PC-9 (cell line): Measurements from ENCODE around the gene TMEM132D. TPM values are rescaled to one million over a fixed set of nuclear protein-coding genes. Genes with fewer than 3 reads are reported as not detected.

Experiments
- BruUV-seq: library from RNA; stranded (reverse); fragments of 400-500 nt; replicated peaks from 2 replicates; lab custom pipeline; 2021; lab: Mats Ljungman, UMichigan
- CTCF ChIA-PET: fragments of 300-600 bp; sonication (Branson Sonifier 250); formaldehyde crosslinking; loops from one replicate; lab custom pipeline; 2022; ENCODE audit warnings: antibody characterized with exemption; lab: Charles Lee
- POLR2A ChIA-PET: fragments of 300-600 bp; sonication (Branson Sonifier 250); formaldehyde crosslinking; loops from one replicate; lab custom pipeline; 2022; ENCODE audit warnings: antibody characterized with exemption; ENCODE audit not compliant: unreplicated experiment; lab: Charles Lee
- DNase-seq, 2 experiments: peaks; one replicate each; pipeline versions ENCODE4 v3.0.0 to v3.0.0-alpha.2; 2015 to 2022; ENCODE audit warnings: mixed read lengths in 1 of 2
- H2AFZ ChIP-seq: fragments of 200-600 bp; sonication (generic); 2 replicates; pipeline ENCODE4 v1.8.1; 2017; ENCODE audit warnings: antibody characterized with exemption
- H3F3A ChIP-seq: fragments of 200-600 bp; sonication (generic); 2 replicates; pipeline ENCODE4 v1.8.1; 2017; ENCODE audit warnings: antibody characterized with exemption, mild to moderate bottlenecking, low read depth; ENCODE audit not compliant: insufficient read depth
- H3K27ac ChIP-seq: fragments of 200-600 bp; sonication (generic); 2 replicates; pipeline ENCODE4 v1.6.1; 2016; ENCODE audit warnings: mixed run types
- H3K27me3 ChIP-seq: fragments of 200-600 bp; sonication (generic); 2 replicates; pipeline ENCODE4 v1.6.1; 2016; ENCODE audit warnings: low read depth, mixed run types; ENCODE audit not compliant: insufficient read depth
- H3K36me3 ChIP-seq: fragments of 200-600 bp; sonication (generic); 2 replicates; pipeline ENCODE4 v1.6.1; 2016; ENCODE audit warnings: low read depth, mixed run types
- H3K4me1 ChIP-seq: fragments of 200-600 bp; sonication (generic); replicated peaks from 2 replicates; pipeline ENCODE4 v1.6.1; 2016; ENCODE audit warnings: mixed run types; ENCODE audit not compliant: insufficient read depth
- H3K4me2 ChIP-seq: fragments of 200-600 bp; sonication (generic); 2 replicates; pipeline ENCODE4 v1.6.1; 2017; ENCODE audit warnings: mixed run types
- H3K4me3 ChIP-seq: fragments of 200-600 bp; sonication (generic); 2 replicates; pipeline ENCODE4 v1.6.1; 2016; ENCODE audit warnings: mixed run types
- H3K79me2 ChIP-seq: fragments of 200-600 bp; sonication (generic); 2 replicates; pipeline ENCODE4 v1.6.1; 2017; ENCODE audit warnings: low read depth, mixed run types
- H3K9me2 ChIP-seq: fragments of 200-600 bp; sonication (generic); 2 replicates; pipeline ENCODE4 v1.8.1; 2017; ENCODE audit warnings: mild to moderate bottlenecking; ENCODE audit not compliant: insufficient read depth
- H3K9me3 ChIP-seq: fragments of 200-600 bp; sonication (generic); 2 replicates; pipeline ENCODE4 v1.8.1; 2016; ENCODE audit warnings: low read depth; ENCODE audit not compliant: insufficient read depth
- H4K20me1 ChIP-seq: fragments of 200-600 bp; sonication (generic); 2 replicates; pipeline ENCODE4 v1.8.1; 2017; ENCODE audit not compliant: insufficient read depth
- EZH2 ChIP-seq: fragments of 200-600 bp; sonication (generic); IDR thresholded peaks from 2 replicates; pipeline ENCODE4 v1.8.0; 2017; ENCODE audit warnings: antibody characterized with exemption, low read depth
- intact Hi-C: fragments of 100-400 bp; cut with micrococcal nuclease; formaldehyde crosslinking; loops from one replicate; pipeline ENCODE4 v1.10.0; 2022; ENCODE audit not compliant: unreplicated experiment
- total RNA-seq: library from RNA; stranded (reverse); gene quantifications from 2 replicates; pipeline ENCODE4 v1.2.3, GENCODE V29; 2021
- TF ChIP-seq, protein P1 (sequence below): fragments of 200-600 bp; sonication (generic); conservative IDR thresholded peaks from 2 replicates; pipeline ENCODE4 v1.6.1; 2017; ENCODE audit warnings: mixed run types, antibody characterized with exemption, mild to moderate bottlenecking, moderate library complexity

The TMEM132D gene
- total RNA-seq, 1 experiment from 2014 or later = not detected

DNA sequence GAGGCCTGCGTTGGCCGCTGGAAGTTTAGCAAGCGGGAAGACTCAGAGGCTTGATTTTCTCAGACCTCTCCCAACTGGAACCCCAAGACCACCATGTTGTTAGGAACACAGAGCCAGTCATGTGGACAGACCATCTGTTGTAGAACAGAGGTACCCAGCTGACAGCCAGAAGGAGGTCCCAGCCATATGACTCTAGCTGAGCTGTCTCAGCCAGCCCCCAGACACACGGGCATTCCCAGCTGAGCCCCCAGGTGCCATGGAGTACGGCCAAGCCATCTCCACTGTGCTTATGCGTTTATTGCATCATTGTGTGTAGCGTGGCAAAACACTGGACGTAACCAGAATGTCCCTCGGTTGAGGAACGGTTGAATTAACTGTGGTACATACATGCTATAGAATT, 421.9 kb downstream of the TMEM132D start:
- no peak overlapping the region for H3K4me2 ChIP-seq
- no peaks in the 10 kb centered on the region for H3K79me2 ChIP-seq
- no peak overlapping the region for H3K27ac ChIP-seq
- H3K4me1 ChIP-seq = no peaks in the 10 kb centered on the region
- BruUV-seq = no TSS peak
- no peaks in the 10 kb centered on the region for H3K9me2 ChIP-seq
- no peaks in the 10 kb centered on the region for H3K36me3 ChIP-seq
- CTCF ChIA-PET = no interaction called here
- intact Hi-C loops = no loop called here
- peaks cover 9% of the 10 kb centered on the region; the same call in 1 of the 2 replicates for H3K27me3 ChIP-seq
- no peaks in the 10 kb centered on the region for H3K9me3 ChIP-seq
- H2AFZ ChIP-seq = no peak overlapping the region
- H4K20me1 ChIP-seq = no peaks in the 10 kb centered on the region
- DNase-seq = no peak
- POLR2A ChIA-PET = no interaction called here
- TF ChIP-seq, protein P1, sequence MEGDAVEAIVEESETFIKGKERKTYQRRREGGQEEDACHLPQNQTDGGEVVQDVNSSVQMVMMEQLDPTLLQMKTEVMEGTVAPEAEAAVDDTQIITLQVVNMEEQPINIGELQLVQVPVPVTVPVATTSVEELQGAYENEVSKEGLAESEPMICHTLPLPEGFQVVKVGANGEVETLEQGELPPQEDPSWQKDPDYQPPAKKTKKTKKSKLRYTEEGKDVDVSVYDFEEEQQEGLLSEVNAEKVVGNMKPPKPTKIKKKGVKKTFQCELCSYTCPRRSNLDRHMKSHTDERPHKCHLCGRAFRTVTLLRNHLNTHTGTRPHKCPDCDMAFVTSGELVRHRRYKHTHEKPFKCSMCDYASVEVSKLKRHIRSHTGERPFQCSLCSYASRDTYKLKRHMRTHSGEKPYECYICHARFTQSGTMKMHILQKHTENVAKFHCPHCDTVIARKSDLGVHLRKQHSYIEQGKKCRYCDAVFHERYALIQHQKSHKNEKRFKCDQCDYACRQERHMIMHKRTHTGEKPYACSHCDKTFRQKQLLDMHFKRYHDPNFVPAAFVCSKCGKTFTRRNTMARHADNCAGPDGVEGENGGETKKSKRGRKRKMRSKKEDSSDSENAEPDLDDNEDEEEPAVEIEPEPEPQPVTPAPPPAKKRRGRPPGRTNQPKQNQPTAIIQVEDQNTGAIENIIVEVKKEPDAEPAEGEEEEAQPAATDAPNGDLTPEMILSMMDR = no peak
- no peak for TF ChIP-seq EZH2
- H3K4me3 ChIP-seq = no peak overlapping the region
- H3F3A ChIP-seq = no peaks in the 10 kb centered on the region

DNA sequence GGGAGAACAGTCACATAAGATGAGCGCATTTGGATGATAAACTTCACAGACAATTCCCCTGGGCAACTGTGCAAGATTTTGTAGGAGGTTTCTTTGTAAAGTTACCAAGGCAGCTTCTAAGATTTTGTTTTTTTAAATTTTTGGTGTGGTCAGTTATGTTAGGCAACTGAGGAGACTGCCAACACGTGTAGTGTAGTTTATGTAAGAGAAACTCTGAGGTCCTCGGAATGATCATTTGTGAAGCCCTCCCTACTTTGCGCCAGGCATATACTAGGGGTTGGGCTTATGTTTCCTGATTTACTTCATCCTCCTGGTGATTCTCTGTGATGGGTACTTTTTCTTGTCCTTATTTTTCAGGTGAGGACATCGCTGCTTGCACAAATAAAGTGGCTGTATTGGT, 433.6 kb downstream of the TMEM132D start:
- no peak overlapping the region for H3K27ac ChIP-seq
- H3K79me2 ChIP-seq = no peaks in the 10 kb centered on the region
- BruUV-seq = no TSS peak
- no peak overlapping the region for H3K4me2 ChIP-seq
- DNase-seq = no peak
- CTCF ChIA-PET = no interaction called here
- no peaks in the 10 kb centered on the region for H3F3A ChIP-seq
- POLR2A ChIA-PET = no interaction called here
- no peaks in the 10 kb centered on the region for H3K4me1 ChIP-seq
- no peak overlapping the region for H2AFZ ChIP-seq
- H3K36me3 ChIP-seq = no peaks in the 10 kb centered on the region
- no peaks in the 10 kb centered on the region for H3K9me3 ChIP-seq
- no peaks in the 10 kb centered on the region for H3K27me3 ChIP-seq
- no peaks in the 10 kb centered on the region for H3K9me2 ChIP-seq
- no peak overlapping the region for H3K4me3 ChIP-seq
- no peaks in the 10 kb centered on the region for H4K20me1 ChIP-seq
- intact Hi-C loops = no loop called here
- TF ChIP-seq EZH2 = no peak
- TF ChIP-seq, protein P1 = no peak

DNA sequence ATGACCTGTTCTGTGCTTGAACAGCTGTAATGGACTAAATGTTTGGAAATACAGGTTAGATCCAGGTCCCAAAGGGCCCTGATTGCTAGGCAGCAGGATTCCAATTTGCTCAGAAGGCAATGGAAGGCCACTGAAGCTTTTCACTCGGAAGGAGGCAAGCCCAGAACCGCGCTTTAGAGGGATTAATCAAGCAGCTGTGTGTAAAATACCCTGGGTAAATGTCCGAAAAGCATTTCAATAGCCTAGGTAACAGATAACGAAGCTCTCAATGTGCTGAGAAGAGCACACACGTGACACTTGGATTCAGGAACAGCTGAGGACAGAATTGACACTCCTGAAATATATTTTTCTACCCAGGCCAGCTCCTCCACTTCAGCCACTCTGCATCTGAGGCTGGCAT, 436.1 kb downstream of the TMEM132D start:
- Histone ChIP-seq H3K27me3 (no peaks in the 10 kb centered on the region), H3K9me3 (no peaks in the 10 kb centered on the region), H2AFZ (no peak overlapping the region), H3K36me3 (no peaks in the 10 kb centered on the region), H3K4me2 (no peak overlapping the region), H3K79me2 (no peaks in the 10 kb centered on the region), H3K4me1 (no peaks in the 10 kb centered on the region), H3K4me3 (no peak overlapping the region), H3K9me2 (no peaks in the 10 kb centered on the region), H3F3A (no peaks in the 10 kb centered on the region), H4K20me1 (no peaks in the 10 kb centered on the region), H3K27ac (no peak overlapping the region)
- ChIA-PET CTCF (no interaction called here), POLR2A (no interaction called here)
- DNase-seq = no peak
- intact Hi-C loops = no loop called here
- TF ChIP-seq, protein P1 = no peak
- no peak for TF ChIP-seq EZH2
- BruUV-seq = no TSS peak
